Ishikawa (cell line): ENCODE results near the gene L1CAM.

Source experiments
- CEBPB ChIP-seq: IDR thresholded peaks from 2 replicates; pipeline ENCODE4 v1.6.1; 2012
- CREB1 ChIP-seq: IDR thresholded peaks from 2 replicates; pipeline ENCODE4 v1.6.1; 2012; ENCODE audit warnings: low read depth
- EGR1 ChIP-seq: IDR thresholded peaks from 2 replicates; pipeline ENCODE4 v1.6.1; 2012
- EP300 ChIP-seq: IDR thresholded peaks from 2 replicates; pipeline ENCODE4 v1.6.1; 2012; ENCODE audit warnings: borderline replicate concordance
- FOXM1 ChIP-seq: IDR thresholded peaks from 2 replicates; pipeline ENCODE4 v1.6.1; 2012; ENCODE audit warnings: low read depth, borderline replicate concordance
- NFIC ChIP-seq: IDR thresholded peaks from 2 replicates; pipeline ENCODE4 v1.6.1; 2012
- RAD21 ChIP-seq: IDR thresholded peaks from 2 replicates; pipeline ENCODE4 v1.6.1; 2012; ENCODE audit warnings: low read depth
- REST ChIP-seq: IDR thresholded peaks from 2 replicates; pipeline ENCODE4 v1.6.1; 2012; ENCODE audit warnings: low read depth, mild to moderate bottlenecking
- TAF1 ChIP-seq: IDR thresholded peaks from 2 replicates; pipeline ENCODE4 v1.6.1; 2012; ENCODE audit warnings: low read depth, mild to moderate bottlenecking
- TCF12 ChIP-seq: IDR thresholded peaks from 2 replicates; pipeline ENCODE4 v1.6.1; 2012; ENCODE audit warnings: low read depth
- TEAD4 ChIP-seq: IDR thresholded peaks from 2 replicates; pipeline ENCODE4 v1.6.1; 2012
- YY1 ChIP-seq: IDR thresholded peaks from 2 replicates; pipeline ENCODE4 v1.6.1; 2012; ENCODE audit warnings: low read depth
- ZBTB7A ChIP-seq: IDR thresholded peaks from 2 replicates; pipeline ENCODE4 v1.6.1; 2012; ENCODE audit warnings: low read depth
- TF ChIP-seq, protein P1 (sequence below): IDR thresholded peaks from 2 replicates; pipeline ENCODE4 v1.6.1; 2012
- TF ChIP-seq, protein P2 (sequence below): IDR thresholded peaks from 2 replicates; pipeline ENCODE4 v1.6.1; 2012

L1CAM gene

GRCh38 chrX:153851981-153852380, 34.0 kb downstream of the L1CAM start:
- no peak for TF ChIP-seq REST
- no peak for TF ChIP-seq EGR1
- TF ChIP-seq NFIC, result no peak
- no peak for TF ChIP-seq CREB1
- no peak for TF ChIP-seq TCF12
- no peak for TF ChIP-seq CEBPB
- TF ChIP-seq FOXM1, result no peak
- TF ChIP-seq RAD21, result no peak
- TF ChIP-seq TEAD4, result no peak
- TF ChIP-seq TAF1, result no peak
- TF ChIP-seq ZBTB7A, result no peak
- TF ChIP-seq, protein P1, sequence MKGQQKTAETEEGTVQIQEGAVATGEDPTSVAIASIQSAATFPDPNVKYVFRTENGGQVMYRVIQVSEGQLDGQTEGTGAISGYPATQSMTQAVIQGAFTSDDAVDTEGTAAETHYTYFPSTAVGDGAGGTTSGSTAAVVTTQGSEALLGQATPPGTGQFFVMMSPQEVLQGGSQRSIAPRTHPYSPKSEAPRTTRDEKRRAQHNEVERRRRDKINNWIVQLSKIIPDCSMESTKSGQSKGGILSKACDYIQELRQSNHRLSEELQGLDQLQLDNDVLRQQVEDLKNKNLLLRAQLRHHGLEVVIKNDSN, result no peak
- no peak for TF ChIP-seq YY1
- TF ChIP-seq EP300, result no peak
- TF ChIP-seq, protein P2, sequence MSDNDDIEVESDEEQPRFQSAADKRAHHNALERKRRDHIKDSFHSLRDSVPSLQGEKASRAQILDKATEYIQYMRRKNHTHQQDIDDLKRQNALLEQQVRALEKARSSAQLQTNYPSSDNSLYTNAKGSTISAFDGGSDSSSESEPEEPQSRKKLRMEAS, result no peak

DNA sequence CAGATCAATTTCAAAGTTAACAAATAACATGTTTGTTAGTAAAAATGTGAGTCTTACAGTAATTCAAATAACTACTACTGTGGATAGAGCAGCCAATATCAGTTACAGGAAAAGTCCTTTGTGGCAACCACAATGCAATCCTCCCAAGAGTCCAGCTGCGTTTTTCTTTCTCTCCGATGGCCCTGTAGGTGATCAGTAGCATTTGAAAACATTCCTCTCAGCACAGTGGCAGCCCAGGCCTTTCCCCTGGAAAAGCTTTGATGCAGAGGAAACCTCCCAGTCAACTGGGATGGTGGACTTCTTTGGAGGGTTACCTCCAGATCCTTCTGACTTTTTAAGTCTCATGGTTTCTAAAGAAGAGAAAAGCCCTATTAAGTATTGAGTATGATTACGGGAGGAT, 37.6 kb downstream of the L1CAM start:
- TF ChIP-seq TCF12, result no peak
- TF ChIP-seq CEBPB, result no peak
- TF ChIP-seq ZBTB7A, result no peak
- no peak for TF ChIP-seq TEAD4
- no peak for TF ChIP-seq NFIC
- TF ChIP-seq, protein P2, result no peak
- no peak for TF ChIP-seq FOXM1
- TF ChIP-seq RAD21, result no peak
- no peak for TF ChIP-seq EGR1
- TF ChIP-seq, protein P1, result no peak
- TF ChIP-seq YY1, result no peak
- TF ChIP-seq REST, result no peak
- TF ChIP-seq CREB1, result no peak
- no peak for TF ChIP-seq EP300
- TF ChIP-seq TAF1, result no peak

- TF ChIP-seq ZBTB7A, result no peak
Observed at GRCh38 chrX:153845842-153846241, 40.1 kb downstream of the L1CAM start.

DNA sequence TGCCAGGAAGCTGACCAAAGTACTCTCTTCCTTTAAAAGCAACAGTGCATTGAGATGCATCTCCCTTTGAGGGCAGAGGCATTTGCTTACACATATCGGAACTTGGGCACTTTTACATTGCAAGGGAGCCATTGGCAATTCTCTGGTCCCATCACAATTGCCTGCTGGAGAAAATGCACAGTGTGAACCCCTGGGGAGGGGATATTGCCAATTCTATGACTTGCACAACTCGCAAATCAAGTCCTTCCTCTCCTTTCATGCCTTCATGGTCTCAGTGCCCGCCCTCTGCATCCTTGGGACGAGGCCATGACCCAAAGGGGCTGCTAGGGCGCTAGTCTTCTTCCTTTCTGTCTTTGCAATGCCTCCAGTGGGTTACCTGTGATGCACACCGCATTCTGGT, 40.8 kb downstream of the L1CAM start:
- no peak for TF ChIP-seq TCF12
- no peak for TF ChIP-seq YY1
- TF ChIP-seq EP300, result no peak
- no peak for TF ChIP-seq CEBPB
- TF ChIP-seq EGR1, result no peak
- TF ChIP-seq CREB1, result no peak
- TF ChIP-seq ZBTB7A, result no peak
- TF ChIP-seq REST, result no peak
- TF ChIP-seq, protein P1, result no peak
- TF ChIP-seq NFIC, result no peak
- no peak for TF ChIP-seq FOXM1
- no peak for TF ChIP-seq TAF1
- TF ChIP-seq, protein P2, result no peak
- no peak for TF ChIP-seq TEAD4
- no peak for TF ChIP-seq RAD21
